Breast epithelium (tissue), 4 donors: ENCODE data around the gene KLRF1. TPM values are rescaled to one million over a fixed set of nuclear protein-coding genes. Genes with fewer than 3 reads are reported as not detected.

Source experiments
- DNase-seq, 2 donors: peaks; one replicate each; pipeline ENCODE4 v3.0.0-alpha.2; 2019; ENCODE audit warnings: low spot score in 2 of 2
- H3K27ac ChIP-seq, 2 donors: fragments of 200-600 bp; sonication (generic) in 1 of 2; one replicate each; pipeline ENCODE4 v1.5.1; 2016 to 2019; ENCODE audit warnings: mild to moderate bottlenecking in 1 of 2
- H3K27me3 ChIP-seq, 2 donors: fragments of 200-600 bp; sonication (generic) in 1 of 2; one replicate each; pipeline versions ENCODE4 v1.5.1 to v1.6.0; 2017 to 2019; ENCODE audit warnings: control low read depth in 1 of 2, mild to moderate bottlenecking in 1 of 2
- H3K36me3 ChIP-seq: fragments of 200-600 bp; one replicate; pipeline ENCODE4 v1.5.1; 2019
- H3K4me1 ChIP-seq, 2 donors: fragments of 200-600 bp; sonication (generic); one replicate each; pipeline ENCODE4 v1.5.1; 2016 to 2019; ENCODE audit warnings: control low read depth in 1 of 2
- H3K4me3 ChIP-seq, 3 donors: fragments of 200-600 bp; sonication (generic); 1 replicate in 2 of 3; 2 replicates in 1 of 3; pipeline ENCODE4 v1.5.1; 2016 to 2019; ENCODE audit warnings: mild to moderate bottlenecking in 3 of 3, moderate library complexity in 2 of 3
- H3K9me3 ChIP-seq, 2 donors: fragments of 200-600 bp; sonication (generic) in 1 of 2; one replicate each; pipeline ENCODE4 v1.5.1; 2016 to 2019; ENCODE audit warnings: control low read depth in 1 of 2
- POLR2A ChIP-seq: fragments of 450-650 bp; IDR thresholded peaks from one replicate; pipeline ENCODE4 v1.6.1; 2016; ENCODE audit warnings: antibody characterized with exemption, mild to moderate bottlenecking, moderate library complexity
- POLR2AphosphoS5 ChIP-seq, 3 donors: sonication (generic); formaldehyde crosslinking; IDR thresholded peaks; one replicate each; pipeline ENCODE4 v1.6.1; 2017; ENCODE audit warnings: antibody characterized with exemption in 3 of 3
- intact Hi-C: fragments of 100-400 bp; cut with DNase I; formaldehyde crosslinking; loops from one replicate; pipeline ENCODE4 v1.15.1; 2023; ENCODE audit warnings: low total_unique reads
- total RNA-seq, 3 donors: library from RNA; depleted of rRNA; stranded (reverse); fragments of >200 nt; gene quantifications; one replicate each; pipeline ENCODE4 v1.1.0, GENCODE V29; 2016
- TF ChIP-seq, protein P1 (sequence below), 3 donors: fragments of 450-650 bp; IDR thresholded peaks; one replicate each; pipeline ENCODE4 v1.5.1; 2016 to 2017; ENCODE audit warnings: antibody characterized with exemption in 3 of 3, mild to moderate bottlenecking in 3 of 3, moderate library complexity in 3 of 3

KLRF1 gene
- total RNA-seq, 3 donors from 2014 or later: 0.32 to 0.44 TPM; not detected in 1

DNA sequence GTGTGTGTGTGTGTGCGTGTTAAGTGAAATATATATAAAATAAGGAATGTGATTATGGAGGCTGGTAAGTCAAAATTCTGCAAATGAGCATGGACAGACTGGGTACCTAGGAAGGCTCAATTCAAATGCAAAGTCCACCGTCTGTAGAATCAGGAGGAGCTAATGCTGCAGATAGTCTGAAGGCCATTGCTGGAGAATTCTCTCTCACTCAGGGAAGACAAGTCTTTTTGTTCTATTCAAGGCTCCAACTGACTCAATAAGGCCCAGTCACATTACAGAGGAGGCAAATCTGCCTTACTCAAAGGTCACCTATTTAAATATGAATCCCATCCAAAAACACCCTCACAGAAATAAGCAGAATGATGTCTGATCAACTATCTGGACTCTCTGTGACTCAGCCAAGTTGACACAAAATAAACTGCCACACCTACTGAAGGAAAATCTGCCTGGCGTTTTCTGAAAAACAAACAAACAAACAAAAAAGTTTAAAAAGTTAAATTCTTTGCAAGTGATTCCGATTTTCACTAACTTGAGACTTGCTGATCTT lies 53.3 kb downstream of the KLRF1 start:
- H3K9me3 ChIP-seq: no peaks in the 10 kb centered on the region
- no peak overlapping the region for H3K4me3 ChIP-seq
- no peaks in the 10 kb centered on the region for H3K27me3 ChIP-seq
- DNase-seq: no peak
- intact Hi-C loops: no loop called here
- no peak overlapping the region for H3K27ac ChIP-seq
- TF ChIP-seq POLR2A (no peak), POLR2AphosphoS5 (IDR thresholded peaks at IDR 0.05) (no peak)
- TF ChIP-seq, protein P1, sequence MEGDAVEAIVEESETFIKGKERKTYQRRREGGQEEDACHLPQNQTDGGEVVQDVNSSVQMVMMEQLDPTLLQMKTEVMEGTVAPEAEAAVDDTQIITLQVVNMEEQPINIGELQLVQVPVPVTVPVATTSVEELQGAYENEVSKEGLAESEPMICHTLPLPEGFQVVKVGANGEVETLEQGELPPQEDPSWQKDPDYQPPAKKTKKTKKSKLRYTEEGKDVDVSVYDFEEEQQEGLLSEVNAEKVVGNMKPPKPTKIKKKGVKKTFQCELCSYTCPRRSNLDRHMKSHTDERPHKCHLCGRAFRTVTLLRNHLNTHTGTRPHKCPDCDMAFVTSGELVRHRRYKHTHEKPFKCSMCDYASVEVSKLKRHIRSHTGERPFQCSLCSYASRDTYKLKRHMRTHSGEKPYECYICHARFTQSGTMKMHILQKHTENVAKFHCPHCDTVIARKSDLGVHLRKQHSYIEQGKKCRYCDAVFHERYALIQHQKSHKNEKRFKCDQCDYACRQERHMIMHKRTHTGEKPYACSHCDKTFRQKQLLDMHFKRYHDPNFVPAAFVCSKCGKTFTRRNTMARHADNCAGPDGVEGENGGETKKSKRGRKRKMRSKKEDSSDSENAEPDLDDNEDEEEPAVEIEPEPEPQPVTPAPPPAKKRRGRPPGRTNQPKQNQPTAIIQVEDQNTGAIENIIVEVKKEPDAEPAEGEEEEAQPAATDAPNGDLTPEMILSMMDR (IDR thresholded peaks at IDR 0.05): no peak
- no peaks in the 10 kb centered on the region for H3K4me1 ChIP-seq
- H3K36me3 ChIP-seq: no peaks in the 10 kb centered on the region

- Histone ChIP-seq H3K9me3 (no peaks in the 10 kb centered on the region), H3K27me3 (no peaks in the 10 kb centered on the region), H3K4me3 (no peak within 1 kb of the TSS), H3K36me3 (no peaks in the 10 kb centered on the region), H3K4me1 (no peaks in the 10 kb centered on the region), H3K27ac (no peak within 1 kb of the TSS)
- TF ChIP-seq POLR2AphosphoS5 (IDR thresholded peaks at IDR 0.05): no peak
- no peak for TF ChIP-seq POLR2A
- TF ChIP-seq, protein P1 (IDR thresholded peaks at IDR 0.05): no peak
- intact Hi-C loops: no loop called here
- DNase-seq: no peak
These were observed 54.0 kb downstream of the KLRF1 start, which contains the start of gene KLRF2 for GRCh38 chr12:9881246-9881645. TSS of gene KLRF2 (plus strand) at chr12:9881489. CDS start at chr12:9881596, 107 bp downstream.

- TF ChIP-seq POLR2AphosphoS5 (IDR thresholded peaks at IDR 0.05) (no peak), POLR2A (no peak)
- TF ChIP-seq, protein P1 (IDR thresholded peaks at IDR 0.05): no peak
- intact Hi-C loops: no loop called here
These were observed 54.7 kb downstream of the KLRF1 start for GRCh38 chr12:9881988-9882387.

DNA sequence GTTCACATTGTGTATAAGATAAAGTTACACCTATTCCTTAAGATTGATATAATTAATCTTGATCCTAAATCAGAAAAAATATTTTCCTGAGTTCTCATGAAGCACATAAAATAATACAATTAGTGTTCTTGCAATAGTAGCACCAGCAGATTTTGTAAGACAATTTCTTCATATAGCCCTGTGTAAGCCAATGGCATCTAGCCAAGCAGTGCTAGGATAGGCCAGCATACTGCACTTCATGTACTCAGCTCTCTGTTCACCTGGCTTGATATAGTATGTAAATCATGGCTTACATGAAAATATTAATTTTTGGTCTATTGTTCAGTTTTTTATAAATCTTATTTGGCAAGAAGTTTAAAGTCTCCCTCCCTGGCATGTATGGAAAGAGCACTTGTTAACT lies 55.9 kb downstream of the KLRF1 start:
- Histone ChIP-seq H3K4me1 (no peaks in the 10 kb centered on the region), H3K27ac (no peak overlapping the region), H3K27me3 (no peaks in the 10 kb centered on the region), H3K9me3 (no peaks in the 10 kb centered on the region), H3K36me3 (no peaks in the 10 kb centered on the region), H3K4me3 (no peak overlapping the region)
- TF ChIP-seq, protein P1 (IDR thresholded peaks at IDR 0.05): no peak
- TF ChIP-seq POLR2AphosphoS5 (IDR thresholded peaks at IDR 0.05) (no peak), POLR2A (no peak)
- no peak for DNase-seq
- intact Hi-C loops: no loop called here

More at GRCh38 chr12:9881988-9882387, 54.7 kb downstream of the KLRF1 start:
- no peak for DNase-seq
- H3K9me3 ChIP-seq: no peaks in the 10 kb centered on the region
- H3K27me3 ChIP-seq: no peaks in the 10 kb centered on the region
- no peaks in the 10 kb centered on the region for H3K4me1 ChIP-seq
- H3K4me3 ChIP-seq: no peak overlapping the region
- no peaks in the 10 kb centered on the region for H3K36me3 ChIP-seq
- H3K27ac ChIP-seq: no peak overlapping the region

- H3K27me3 ChIP-seq: no peaks in the 10 kb centered on the region
- intact Hi-C loops: no loop called here
- DNase-seq: no peak
- TF ChIP-seq, protein P1 (IDR thresholded peaks at IDR 0.05): no peak
- TF ChIP-seq POLR2AphosphoS5 (IDR thresholded peaks at IDR 0.05): no peak
- no peak for TF ChIP-seq POLR2A
- no peaks in the 10 kb centered on the region for H3K36me3 ChIP-seq
- H3K4me3 ChIP-seq: no peak overlapping the region
- H3K27ac ChIP-seq: no peak overlapping the region
- H3K4me1 ChIP-seq: no peaks in the 10 kb centered on the region
- H3K9me3 ChIP-seq: no peaks in the 10 kb centered on the region
These were observed 61.5 kb downstream of the KLRF1 start for GRCh38 chr12:9888665-9889273.
